ENCODE results near the gene ARHGAP15.

The ARHGAP15 gene

DNA sequence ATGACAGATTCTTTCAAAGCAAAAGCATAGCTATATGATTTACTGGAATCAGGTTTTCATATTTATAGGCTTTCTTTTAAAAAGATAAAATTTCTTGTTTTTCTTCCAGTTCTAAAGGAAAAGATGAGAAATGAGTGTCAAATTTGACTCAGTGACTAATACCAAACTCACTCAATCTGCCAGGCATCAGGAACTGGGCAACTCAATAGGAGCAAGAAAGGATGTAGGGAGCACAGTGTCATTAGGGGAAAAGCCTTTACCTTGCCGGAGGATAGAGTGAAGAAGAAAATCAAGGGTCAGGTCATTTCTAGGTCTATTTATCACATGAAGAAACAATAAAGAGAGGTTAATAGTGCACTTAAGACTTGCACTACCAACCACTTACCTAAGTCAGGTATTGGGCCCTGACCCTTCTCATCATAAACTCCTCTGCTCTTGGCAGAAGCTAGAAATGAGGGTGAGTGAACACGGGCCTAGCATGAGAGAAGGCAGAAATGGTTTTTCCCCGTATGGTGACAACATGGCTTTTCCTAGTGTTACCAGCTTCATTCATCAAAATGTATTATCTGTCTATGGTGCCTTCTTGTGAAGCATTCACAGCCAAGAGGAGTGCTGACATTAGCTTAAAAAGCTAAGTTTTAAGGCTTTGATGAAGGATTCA, 151.0 kb downstream of the ARHGAP15 start:
- no peak for DNase-seq

DNA sequence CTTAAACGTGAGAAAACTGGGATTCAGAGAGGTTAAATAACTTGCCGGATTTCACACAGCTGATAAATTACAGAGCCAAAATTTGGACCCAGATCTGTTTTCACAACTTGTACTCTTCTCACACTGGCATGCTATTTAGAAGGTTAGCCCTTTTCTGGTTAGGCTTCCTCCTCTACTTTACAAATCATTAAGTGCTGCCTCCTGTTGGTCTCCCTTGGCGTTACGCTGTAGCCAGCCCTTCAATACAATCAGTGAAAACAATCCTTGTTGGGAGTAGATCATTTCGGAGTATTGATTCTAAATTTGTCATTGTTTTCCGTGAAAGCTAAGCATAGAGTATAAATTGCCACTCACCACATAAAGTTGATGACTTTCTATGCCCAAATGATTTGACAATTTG, 153.5 kb downstream of the ARHGAP15 start:
- DNase-seq = no peak

DNA sequence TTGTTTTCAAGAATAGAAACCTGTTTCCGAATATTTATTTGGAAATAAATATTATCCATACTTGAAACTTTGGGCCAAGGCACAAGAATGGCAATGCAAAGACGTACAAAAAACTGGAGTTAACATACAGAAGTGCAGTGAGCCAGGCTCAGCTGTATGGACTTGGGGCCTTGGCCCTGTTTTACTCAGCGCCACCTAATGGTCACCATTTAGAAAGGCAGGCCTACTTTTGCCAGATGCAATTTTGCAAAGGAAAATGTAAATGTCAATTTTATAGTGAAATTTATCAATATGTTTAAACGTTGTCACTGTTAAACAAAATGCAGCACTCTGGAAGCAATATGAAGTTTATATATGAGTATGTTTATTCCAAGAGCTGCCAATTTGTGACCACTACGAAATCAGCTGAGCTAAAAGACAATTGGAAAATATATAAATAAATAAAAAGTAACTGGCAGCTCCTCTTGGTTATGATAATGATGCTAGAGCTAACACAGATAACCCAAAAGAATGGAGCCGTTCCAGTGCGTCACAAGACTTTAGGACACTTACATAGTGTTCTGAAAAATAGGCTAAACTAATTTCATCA, 155.0 kb downstream of the ARHGAP15 start:
- no peak for DNase-seq

DNA sequence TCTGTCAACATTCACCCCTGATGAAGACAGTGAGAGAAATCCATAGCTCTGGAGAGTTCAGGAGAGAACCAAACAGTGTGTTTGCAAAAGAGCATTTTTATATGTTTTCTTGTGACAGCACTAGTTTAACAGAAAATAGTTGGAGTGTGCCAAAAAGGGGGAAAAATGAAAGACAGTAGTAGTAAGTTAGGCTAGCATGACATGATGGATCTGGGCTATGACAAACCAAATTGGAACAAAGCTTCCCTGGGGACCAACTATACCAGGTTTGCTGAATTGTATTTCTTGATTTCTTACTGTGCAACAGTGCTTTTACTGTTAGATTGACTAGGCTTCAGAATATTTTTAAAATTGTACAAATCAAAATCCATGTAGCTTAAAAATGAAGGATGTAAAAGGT, 159.8 kb downstream of the ARHGAP15 start:
- no peak for DNase-seq

DNA sequence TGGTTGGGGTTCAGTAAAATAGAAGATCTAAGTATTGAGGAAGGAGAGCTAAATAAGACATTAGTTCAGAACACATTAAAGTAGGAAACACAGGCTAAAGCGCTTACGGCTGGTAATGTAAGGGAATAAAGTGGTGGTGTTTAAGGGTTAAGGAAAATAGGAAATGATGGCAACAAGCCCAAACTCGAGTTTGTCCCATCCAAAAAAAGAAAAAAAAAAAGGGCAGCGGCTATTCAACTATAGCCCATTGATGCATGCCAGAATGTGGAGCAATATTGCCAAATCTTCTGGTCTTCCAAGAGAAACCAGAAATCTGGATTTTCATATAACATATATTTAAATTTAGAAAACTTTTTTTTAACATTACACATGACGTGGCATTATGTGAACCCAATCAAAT, 161.0 kb downstream of the ARHGAP15 start:
- no peak for DNase-seq

DNA sequence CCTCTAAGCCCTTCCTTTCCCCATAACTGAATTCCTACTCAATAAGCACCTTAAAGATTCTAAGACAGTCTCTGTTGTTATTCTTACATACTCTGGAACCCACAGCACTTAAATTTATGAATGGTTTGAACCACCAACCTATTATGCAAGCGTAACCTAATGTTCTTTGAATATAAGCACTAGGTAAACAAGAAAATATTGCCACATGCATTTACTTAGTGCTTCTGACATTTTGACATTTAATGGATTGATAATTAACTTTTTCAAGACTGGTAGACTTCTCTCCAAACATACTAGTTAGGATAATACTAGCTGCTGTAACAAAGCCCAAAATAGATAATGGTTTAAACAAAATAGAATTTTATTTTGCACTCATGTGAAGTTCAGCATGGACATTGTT, 164.8 kb downstream of the ARHGAP15 start:
- no peak for DNase-seq

DNA sequence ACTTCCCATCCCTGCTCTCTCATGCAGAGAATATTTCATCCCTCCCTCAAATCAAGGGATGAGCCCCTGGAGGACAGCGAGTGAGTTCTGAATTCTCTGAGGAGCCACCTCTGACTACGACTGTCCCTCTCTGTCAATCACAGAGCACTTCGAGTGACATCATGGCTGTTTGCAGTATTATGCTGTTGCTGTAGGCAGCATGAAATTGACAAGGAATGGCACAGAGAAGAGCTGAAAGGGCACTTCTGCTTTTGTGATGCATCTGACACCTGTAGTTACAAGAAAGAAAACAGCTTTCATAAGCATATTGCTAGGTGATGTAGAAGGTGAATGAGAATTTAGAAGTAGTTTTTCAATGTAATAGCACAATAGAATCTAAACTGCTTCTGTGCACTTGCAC, 166.9 kb downstream of the ARHGAP15 start:
- DNase-seq = no peak

DNA sequence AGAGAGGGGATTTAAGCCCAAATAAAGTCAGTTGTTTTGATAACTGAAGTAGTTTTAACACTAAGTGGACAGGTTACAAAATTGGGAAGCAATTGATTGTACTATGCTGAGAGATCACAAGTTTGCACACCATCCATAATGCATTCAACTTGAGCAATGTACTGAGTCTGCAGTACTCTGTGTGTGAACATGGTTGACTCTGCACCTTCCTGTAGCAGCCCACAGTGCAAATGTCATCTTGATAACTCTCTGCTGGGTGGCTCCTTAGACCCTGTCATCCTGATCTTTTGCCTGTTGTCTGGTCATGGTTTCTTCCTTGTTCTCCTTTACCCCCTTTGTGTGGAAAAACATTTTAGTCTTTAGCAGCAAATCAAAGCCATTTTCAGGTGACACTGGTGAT, 168.0 kb downstream of the ARHGAP15 start:
- DNase-seq = no peak

DNA sequence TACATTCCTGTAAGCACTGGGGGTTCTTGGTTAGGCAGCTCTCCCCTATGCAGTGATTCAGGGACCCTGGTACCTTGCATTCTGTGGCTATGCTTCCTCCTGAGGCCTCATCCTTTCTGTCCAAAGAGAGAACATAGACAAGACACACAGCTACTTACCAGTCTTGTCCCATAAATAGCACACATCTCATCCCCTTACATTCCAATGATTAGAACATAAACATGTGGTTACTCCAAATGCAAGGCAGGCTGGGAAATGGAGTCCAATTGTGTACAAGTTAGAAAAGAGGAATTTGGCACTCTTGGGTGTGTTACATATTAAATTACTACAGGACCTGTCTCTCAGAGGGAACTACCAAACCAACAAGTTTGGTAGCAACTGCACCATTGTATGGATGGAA, 171.3 kb downstream of the ARHGAP15 start:
- no peak for DNase-seq

DNA sequence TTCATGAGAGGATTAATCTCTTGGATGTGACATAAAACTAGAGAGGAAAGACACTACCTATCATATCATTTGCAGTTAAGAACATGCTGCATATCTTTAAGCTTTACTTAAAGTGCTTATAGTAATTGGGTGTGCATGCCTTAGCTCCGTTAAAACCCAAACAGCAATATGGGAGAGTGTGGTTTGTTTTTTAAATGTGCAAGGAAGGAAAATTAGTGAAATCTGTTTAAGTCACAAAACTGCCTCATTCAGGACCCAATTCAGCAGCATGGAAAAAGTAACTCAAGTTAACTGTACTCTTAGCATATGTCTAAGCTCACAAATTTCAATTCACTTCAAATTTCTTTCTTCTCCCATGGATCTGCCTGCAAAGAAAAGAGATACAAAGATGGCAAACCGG, 182.2 kb downstream of the ARHGAP15 start:
- no peak for DNase-seq

DNA sequence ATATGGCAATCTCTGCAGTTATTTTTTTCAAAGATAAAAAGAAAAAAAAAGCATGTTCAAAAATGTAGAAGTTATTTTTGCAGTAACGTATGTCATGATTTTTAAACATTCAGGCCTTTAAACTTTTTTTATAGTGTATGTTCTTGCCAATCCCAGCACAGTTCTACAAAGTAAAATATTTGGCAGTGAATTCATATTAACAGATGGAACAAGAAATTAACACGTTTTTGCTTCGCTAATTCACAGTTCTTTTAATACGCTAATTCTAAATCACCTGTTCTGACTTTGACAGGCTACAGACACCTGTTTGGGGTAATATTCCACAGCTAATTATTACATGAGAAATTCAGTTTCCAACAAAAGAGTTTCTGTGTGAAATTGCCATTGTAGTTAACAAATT, 183.2 kb downstream of the ARHGAP15 start:
- no peak for DNase-seq

DNA sequence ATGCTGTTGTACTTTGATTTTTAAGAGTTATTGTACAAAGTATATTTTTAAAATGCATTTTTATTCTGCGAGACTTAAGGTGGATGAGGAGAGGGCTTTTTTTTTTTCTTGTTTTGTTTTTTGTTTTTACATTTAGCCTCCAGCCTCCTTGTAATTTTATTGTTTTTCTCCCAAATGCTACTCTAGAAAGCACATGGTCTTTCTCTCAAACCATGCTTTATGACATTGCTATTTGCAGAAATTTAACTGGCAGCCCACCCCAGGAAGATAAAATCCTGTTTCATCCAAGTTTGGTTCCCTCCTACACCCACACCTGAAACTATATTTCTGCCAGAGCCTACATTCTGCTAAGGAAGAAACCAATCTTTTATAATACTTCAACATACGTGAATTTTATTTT, 184.6 kb downstream of the ARHGAP15 start:
- no peak for DNase-seq

DNA sequence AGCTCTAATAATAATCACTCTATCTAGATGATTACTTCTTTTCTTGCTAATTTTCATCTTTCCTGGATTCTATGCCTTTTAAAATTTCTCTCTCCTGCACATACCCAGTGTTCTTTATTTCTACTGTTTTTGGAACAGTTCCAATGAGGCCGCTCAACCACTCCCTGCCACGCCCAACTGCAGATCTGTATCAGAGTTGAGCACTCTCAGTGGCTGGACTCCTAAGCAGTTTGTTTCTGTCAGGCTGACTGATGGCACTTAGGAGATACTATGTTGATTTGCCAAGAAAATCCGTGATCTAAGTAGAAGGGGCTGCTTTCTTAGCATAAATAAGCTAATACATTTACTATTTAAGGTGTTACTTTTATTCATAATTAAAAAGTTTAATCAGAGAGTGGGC, 192.8 kb downstream of the ARHGAP15 start:
- DNase-seq = no peak

DNA sequence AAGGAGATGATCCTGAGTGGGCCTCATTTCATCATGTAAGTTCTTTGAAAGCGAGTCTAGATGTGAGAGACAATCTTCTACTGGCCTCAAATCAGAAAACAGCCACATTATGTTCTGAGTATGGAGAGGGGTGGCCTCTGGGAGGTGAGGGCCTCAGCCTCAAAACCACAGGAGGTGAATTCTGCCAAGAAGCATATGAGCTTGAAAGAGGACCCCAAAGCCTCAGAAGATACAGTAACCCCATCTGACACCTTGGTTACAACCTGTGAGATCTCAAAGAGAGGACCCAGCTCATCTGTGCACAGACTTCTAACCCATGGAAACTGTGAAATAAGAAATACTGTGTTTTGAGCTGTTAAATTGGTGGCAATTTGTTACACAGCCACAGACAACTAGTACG, 200.1 kb downstream of the ARHGAP15 start:
- no peak for DNase-seq

DNA sequence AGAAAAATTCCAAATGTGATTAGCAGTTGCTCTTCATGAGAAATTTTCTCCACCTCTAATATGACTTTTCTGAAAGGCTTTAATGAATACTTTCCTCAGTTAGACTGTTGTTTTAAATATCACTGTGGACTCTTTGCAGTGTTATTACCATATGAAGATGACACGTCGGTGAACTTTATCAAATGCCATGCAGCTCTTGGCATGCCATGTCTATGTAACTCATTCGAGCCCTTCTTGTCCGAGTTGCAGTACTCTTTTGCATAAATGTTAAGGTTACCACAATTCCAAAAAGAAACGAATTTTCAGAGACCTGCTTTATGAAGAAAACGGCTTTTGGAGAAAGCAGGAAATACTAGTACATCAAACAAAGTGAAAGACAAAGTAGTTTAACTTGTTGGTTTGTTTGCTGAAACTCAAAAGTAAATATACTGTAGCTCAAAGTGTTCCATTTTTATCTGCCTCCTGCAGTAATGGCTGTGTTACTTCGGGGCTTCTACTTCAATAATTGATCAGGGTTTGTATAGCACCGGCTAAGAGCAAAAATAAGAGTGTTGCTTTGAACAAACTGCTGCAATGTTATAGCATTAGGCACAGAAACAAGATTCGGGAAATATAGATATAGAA, 204.1 kb downstream of the ARHGAP15 start:
- DNase-seq = no peak

DNA sequence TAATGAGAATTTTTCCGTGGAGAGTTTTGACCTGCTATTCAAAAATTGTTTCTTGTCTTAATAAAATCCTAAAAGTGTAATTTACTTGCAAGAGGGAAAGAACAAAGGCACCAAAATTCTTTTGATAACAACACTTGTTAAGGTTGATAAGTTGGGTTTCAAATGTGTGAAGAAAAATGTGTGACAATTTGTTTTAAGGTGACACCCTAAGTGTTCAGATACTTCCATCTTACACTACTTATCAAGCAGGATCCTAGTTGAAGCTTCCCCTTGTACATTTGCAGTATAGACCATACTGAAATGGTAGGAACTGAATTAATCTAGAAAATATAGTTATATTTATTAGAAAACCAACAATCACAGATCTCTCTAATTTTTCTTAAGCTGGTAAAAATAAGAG, 204.6 kb downstream of the ARHGAP15 start:
- DNase-seq = no peak

DNA sequence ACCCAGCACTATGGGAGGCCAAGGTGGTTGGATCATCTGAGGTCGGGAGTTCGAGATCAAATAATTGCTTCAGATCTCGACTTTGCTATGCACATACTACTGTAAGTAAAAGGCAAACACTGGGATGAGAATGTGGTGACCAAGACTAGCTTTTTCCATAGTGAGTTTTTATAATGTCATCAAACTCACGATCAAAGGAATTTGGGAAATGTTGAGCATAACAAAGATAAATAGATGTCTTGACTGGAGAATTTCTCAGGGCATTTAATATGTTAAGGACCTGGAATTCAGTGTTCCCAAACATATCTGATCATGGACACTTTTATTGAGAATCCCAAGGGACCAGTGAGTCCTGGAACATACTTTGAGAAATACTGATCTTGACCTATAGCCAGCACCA, 205.6 kb downstream of the ARHGAP15 start:
- DNase-seq = no peak

DNA sequence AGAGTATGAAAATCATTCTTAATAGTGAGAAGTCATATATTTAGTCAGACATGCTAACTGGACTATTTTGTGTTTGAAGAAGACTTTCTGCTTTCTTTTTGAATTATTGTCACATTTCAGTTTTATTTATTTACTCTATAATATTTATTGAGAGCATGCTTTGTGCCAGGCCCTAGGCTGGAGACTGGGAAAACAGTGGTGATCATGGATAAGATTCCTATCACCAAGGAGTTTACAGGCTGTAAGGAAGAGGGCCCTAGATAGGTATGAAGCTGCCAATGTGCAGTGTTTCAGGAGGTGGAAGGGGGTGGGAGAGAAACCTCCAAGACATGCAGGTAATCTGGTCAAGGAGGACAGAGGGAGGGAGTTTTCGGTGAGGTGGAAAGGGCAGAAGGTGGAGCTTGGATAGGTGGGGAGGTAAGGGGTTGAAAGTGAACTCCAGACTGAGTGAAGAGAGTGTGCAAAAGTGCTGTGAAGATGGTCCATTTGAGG, 207.5 kb downstream of the ARHGAP15 start:
- DNase-seq = no peak

DNA sequence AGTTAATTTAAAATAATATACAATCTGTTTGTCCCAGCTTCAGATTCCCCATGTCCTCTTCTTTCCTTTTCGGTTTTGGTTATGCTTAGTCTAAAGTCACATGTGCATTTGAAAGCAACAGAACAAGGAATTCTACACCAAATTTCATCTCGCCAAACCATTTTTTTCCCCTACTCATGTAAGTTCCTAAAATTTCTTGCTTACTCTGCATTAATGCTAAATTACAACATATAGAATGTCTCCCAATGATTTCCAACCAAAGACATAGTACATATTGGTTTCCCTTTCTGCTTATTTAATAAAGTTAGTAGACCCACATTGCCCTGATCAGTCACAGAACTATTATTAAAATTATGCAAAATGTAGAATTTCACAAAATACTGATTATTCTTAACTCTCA, 212.3 kb downstream of the ARHGAP15 start:
- no peak for DNase-seq

DNA sequence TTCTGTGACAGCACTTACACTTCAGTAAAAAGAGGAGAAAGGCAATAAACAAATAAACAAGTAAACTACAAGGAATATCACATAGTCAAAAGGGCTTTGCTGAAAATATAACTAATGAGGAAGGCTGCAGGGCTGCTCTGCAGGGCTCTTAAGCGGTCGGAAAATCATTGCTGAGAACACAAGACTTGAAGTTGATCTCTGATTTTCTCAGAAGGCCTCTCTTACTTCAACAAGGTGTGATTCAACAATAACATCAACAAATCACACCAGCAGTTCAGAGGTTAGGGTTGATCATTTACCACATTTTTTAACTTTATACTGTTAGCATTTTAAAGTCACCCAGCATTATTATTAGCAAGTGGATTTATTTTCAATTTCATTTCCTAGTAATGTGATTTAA, 215.6 kb downstream of the ARHGAP15 start:
- DNase-seq = no peak

DNA sequence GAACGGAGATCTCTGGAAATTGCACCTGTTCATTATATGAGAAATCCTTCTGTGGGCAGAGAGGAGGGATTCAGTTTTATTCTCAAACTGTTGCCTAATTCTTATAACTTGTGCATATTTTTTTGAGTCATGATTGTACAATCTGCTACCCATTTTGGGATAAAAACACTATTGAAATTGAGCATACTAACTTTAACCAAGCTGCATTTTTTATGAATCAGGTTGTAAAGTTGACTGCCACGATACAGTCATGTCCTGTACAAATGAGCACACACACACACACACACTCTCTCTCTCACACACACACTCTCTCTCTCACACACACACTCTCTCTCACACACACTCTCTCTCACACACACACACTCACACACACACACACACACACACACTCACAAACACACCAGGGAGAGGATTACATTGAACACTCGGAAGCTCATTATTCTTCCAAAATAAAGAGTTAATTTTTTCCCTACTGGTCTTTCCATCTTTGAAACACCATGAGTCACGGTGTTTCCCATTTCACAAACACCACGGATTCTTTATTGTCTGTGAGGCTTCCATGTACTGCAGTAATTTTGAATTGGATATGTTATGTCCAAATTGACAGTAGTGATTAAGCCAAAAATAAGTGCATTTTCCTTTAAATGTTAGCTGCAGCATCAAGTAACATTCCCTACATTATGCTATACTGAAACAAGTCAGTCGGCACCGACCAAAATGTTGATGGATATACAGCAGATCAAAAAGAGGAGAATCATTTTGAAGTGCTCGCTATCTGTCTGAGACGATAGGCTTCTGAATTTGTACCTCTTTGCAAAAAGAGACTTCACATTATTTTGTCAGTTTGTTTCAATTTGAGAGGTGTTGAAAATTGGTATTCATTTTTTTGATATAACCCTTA, 216.9 kb downstream of the ARHGAP15 start:
- no peak for DNase-seq

DNA sequence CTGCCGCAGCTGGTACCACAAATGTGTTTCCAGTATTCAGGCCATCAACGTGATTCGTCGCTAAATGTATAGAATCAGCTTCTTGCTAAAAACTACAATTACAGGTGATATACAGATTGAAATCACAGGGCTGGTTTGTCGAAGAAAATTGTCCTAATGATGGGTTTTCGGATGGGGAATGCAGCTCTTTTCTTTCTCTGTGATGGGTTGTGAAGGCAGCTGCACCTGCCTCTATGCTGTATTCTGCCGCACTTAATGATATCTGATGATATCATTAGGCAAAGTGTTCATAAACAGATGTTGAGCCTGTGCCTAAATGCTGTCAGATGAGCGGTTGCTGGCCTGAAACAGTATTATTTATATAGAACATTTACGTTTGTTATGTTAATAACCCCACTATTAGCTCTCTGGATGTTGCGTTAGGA, 218.1 kb downstream of the ARHGAP15 start:
- no peak for DNase-seq

DNA sequence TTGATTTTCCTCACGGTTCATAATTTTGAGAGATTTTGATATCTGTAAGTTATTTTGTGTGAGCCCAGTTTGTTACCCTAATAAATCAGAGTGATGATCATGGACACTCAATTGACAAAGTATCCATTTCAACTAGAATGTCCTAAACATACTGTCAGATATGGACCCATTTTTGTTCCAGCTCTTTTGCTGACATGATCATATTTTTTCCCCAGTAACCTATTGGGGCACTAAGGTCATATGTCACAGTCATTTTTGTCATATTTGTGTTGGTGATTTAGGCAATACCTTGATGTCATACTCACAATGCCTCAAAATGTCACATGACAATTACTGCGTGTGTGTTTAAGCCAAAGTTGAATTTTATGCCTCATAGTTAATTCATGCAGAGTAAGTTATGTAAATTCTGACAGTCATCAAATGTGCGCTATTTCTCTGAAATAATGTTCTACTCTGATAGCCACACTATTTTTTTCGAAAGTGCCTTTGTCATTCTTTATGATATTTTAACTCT, 218.7 kb downstream of the ARHGAP15 start:
- DNase-seq = no peak

All from DMS153 (cell line).